ENCODE data around the gene SLMAP. TPM values are rescaled to one million over a fixed set of nuclear protein-coding genes. Genes with fewer than 3 reads are reported as not detected.

The SLMAP gene
- total RNA-seq, 4 donors from 2014 or later = 46.9 to 162 (median 67.9) TPM

- intact Hi-C loops (cut with DNase I) = no loop called here
- no peak for DNase-seq
- Histone ChIP-seq H3K4me3 (no peak overlapping the region), H3K4me1 (peaks cover 6 to 49% (median 6%) of the 10 kb centered on the region in 3 donors), H3K27me3 (no peaks in the 10 kb centered on the region), H3K27ac (no peak overlapping the region), H3K36me3 (no peaks in the 10 kb centered on the region), H3K9me3 (no peaks in the 10 kb centered on the region)
- 92 to 93% methylated on average over 3 of the region's 3 CpGs for WGBS, 2 donors
- no peak for TF ChIP-seq POLR2A (IDR thresholded peaks at IDR 0.05)
- no peak for TF ChIP-seq CTCF (IDR thresholded peaks at IDR 0.05)
Measured at GRCh38 chr3:57788624-57789018, 32.5 kb downstream of the SLMAP start.

- WGBS, 2 donors = 75 to 83% methylated on average over 2 of the region's 2 CpGs
- TF ChIP-seq CTCF (IDR thresholded peaks at IDR 0.05) (no peak), POLR2A (IDR thresholded peaks at IDR 0.05) (no peak)
- intact Hi-C loops (cut with DNase I) = no loop called here
Measured at GRCh38 chr3:57791245-57791644, 35.1 kb downstream of the SLMAP start.

GRCh38 chr3:57792198-57792597 is 36.1 kb downstream of the SLMAP start:
- H3K4me3 ChIP-seq = no peak overlapping the region
- intact Hi-C loops (cut with DNase I) = no loop called here
- no peaks in the 10 kb centered on the region for H3K27me3 ChIP-seq
- H3K4me1 ChIP-seq = peaks cover 0 to 46% (median 0%) of the 10 kb centered on the region in 3 donors
- no peaks in the 10 kb centered on the region for H3K36me3 ChIP-seq
- DNase-seq = no peak
- H3K9me3 ChIP-seq = no peaks in the 10 kb centered on the region
- no peak for TF ChIP-seq CTCF (IDR thresholded peaks at IDR 0.05)
- TF ChIP-seq POLR2A (IDR thresholded peaks at IDR 0.05) = no peak
- H3K27ac ChIP-seq = no peak overlapping the region
- WGBS, 2 donors = 85% methylated on average over 1 of the region's 1 CpG

More at GRCh38 chr3:57791245-57791644, 35.1 kb downstream of the SLMAP start:
- H3K27me3 ChIP-seq = no peaks in the 10 kb centered on the region
- DNase-seq = no peak
- no peak overlapping the region for H3K27ac ChIP-seq
- peaks cover 0 to 40% (median 0%) of the 10 kb centered on the region in 3 donors for H3K4me1 ChIP-seq
- no peaks in the 10 kb centered on the region for H3K36me3 ChIP-seq
- H3K9me3 ChIP-seq = no peaks in the 10 kb centered on the region
- no peak overlapping the region for H3K4me3 ChIP-seq

- WGBS, 2 donors = 65 to 81% methylated on average over 4 of the region's 4 CpGs
- TF ChIP-seq CTCF (IDR thresholded peaks at IDR 0.05) = no peak
- TF ChIP-seq POLR2A (IDR thresholded peaks at IDR 0.05) = no peak
- no peak for DNase-seq
- H3K4me1 ChIP-seq = peaks cover 0 to 46% (median 0%) of the 10 kb centered on the region in 3 donors
- intact Hi-C loops (cut with DNase I) = no loop called here
- no peak overlapping the region for H3K4me3 ChIP-seq
- H3K36me3 ChIP-seq = no peaks in the 10 kb centered on the region
- H3K27ac ChIP-seq = no peak overlapping the region
- no peaks in the 10 kb centered on the region for H3K9me3 ChIP-seq
- no peaks in the 10 kb centered on the region for H3K27me3 ChIP-seq
Measured at GRCh38 chr3:57793737-57794187, 37.7 kb downstream of the SLMAP start.

GRCh38 chr3:57794501-57794900 is 38.4 kb downstream of the SLMAP start:
- Histone ChIP-seq H3K4me3 (no peak overlapping the region), H3K36me3 (no peaks in the 10 kb centered on the region), H3K9me3 (no peaks in the 10 kb centered on the region), H3K27ac (no peak overlapping the region), H3K27me3 (no peaks in the 10 kb centered on the region), H3K4me1 (peaks cover 0 to 47% (median 0%) of the 10 kb centered on the region in 3 donors)
- intact Hi-C loops (cut with DNase I) = no loop called here
- DNase-seq = no peak
- WGBS, 2 donors = 94 to 97% methylated on average over 4 of the region's 4 CpGs
- TF ChIP-seq POLR2A (IDR thresholded peaks at IDR 0.05) = no peak
- no peak for TF ChIP-seq CTCF (IDR thresholded peaks at IDR 0.05)
